NCI-H526 (cell line): ENCODE data around the gene ATXN10.
A peak's percentile ranks its signal among the peaks of the same experiment; 100 is the strongest.
"Not testable (repeated sequence)": the region's sequence is repeated elsewhere in the genome, so short reads cannot be mapped to it uniquely, and the experiment has no call there.

ENCODE experiments used
- DNase-seq, 2 experiments: peaks; one replicate each; lab custom pipeline; 2025; lab: John Stamatoyannopoulos, UW

The ATXN10 gene

GRCh38 chr22:45644714-45645113 lies 26.9 kb upstream of the ATXN10 start:
- no peak for DNase-seq

- DNase-seq, result peak in 1 of 2 experiments; percentile 45
Measured at GRCh38 chr22:45645150-45645525, 26.5 kb upstream of the ATXN10 start.

- DNase-seq, result peak in 1 of 2 experiments; percentile 79
Measured at GRCh38 chr22:45645526-45646414, 25.9 kb upstream of the ATXN10 start.

- DNase-seq, result no peak
Measured at GRCh38 chr22:45647532-45648225, 24.0 kb upstream of the ATXN10 start.

GRCh38 chr22:45648301-45649117 lies 23.1 kb upstream of the ATXN10 start:
- no peak for DNase-seq

- no peak for DNase-seq
Measured at GRCh38 chr22:45649809-45650208, 21.8 kb upstream of the ATXN10 start.

GRCh38 chr22:45650721-45651120 lies 20.9 kb upstream of the ATXN10 start:
- no peak for DNase-seq

GRCh38 chr22:45651931-45652528 lies 19.6 kb upstream of the ATXN10 start:
- DNase-seq, result no peak

- DNase-seq, result no peak
Measured at GRCh38 chr22:45656577-45656976, 15.1 kb upstream of the ATXN10 start.

- no peak for DNase-seq
Measured at GRCh38 chr22:45657701-45658100, 13.9 kb upstream of the ATXN10 start.

- no peak for DNase-seq
Measured at GRCh38 chr22:45664136-45664646, 7.4 kb upstream of the ATXN10 start.

GRCh38 chr22:45667486-45667885 lies 4.1 kb upstream of the ATXN10 start:
- no peak for DNase-seq

- DNase-seq, result not testable (repeated sequence)
Measured at GRCh38 chr22:45670363-45670762, 1.3 kb upstream of the ATXN10 start.

- DNase-seq, result no peak
Measured at GRCh38 chr22:45670981-45671782, 452 bp upstream of the ATXN10 start.

GRCh38 chr22:45672564-45673481 lies 1.2 kb downstream of the ATXN10 start:
- no peak for DNase-seq

GRCh38 chr22:45673482-45674175 lies 2.0 kb downstream of the ATXN10 start:
- no peak for DNase-seq

GRCh38 chr22:45676024-45676423 lies 4.4 kb downstream of the ATXN10 start:
- no peak for DNase-seq

- DNase-seq, result no peak
Measured at GRCh38 chr22:45677063-45677462, 5.4 kb downstream of the ATXN10 start.
